K562 (cell line): ENCODE measurements around the gene CALU. TPM values are rescaled to one million over a fixed set of nuclear protein-coding genes. Genes with fewer than 3 reads are reported as not detected.

Experiments
- CBX1 ChIP-seq: sonication (generic); IDR thresholded peaks from 2 replicates; pipeline ENCODE4 v1.6.1; 2016; ENCODE audit warnings: antibody characterized with exemption, low read depth, mild to moderate bottlenecking
- CEBPG ChIP-seq, 3 experiments: fragments of 200-800 bp in 1 of 3; sonication (Bioruptor generic) in 1 of 3; sonication (generic) in 1 of 3; formaldehyde crosslinking in 1 of 3; IDR thresholded peaks in 2 of 3; conservative IDR thresholded peaks in 1 of 3; 2 replicates each; pipeline versions ENCODE4 v1.6.1 to v1.8.0; 2016 to 2022; ENCODE audit warnings: missing compliant biosample characterization in 2 of 3, missing genetic modification characterization in 2 of 3, mild to moderate bottlenecking in 1 of 3, missing genetic modification reagents in 1 of 3
- COPS2 ChIP-seq: fragments of 450-650 bp; conservative IDR thresholded peaks from 2 replicates; pipeline ENCODE4 v1.6.1; 2016; ENCODE audit warnings: mild to moderate bottlenecking, moderate library complexity
- CREB1 ChIP-seq, 2 experiments: sonication (generic) in 1 of 2; formaldehyde crosslinking in 1 of 2; IDR thresholded peaks; 2 replicates each; pipeline versions ENCODE4 v1.6.1 to v1.8.0; 2012 to 2022; ENCODE audit warnings: inconsistent platforms in 1 of 2, mild to moderate bottlenecking in 1 of 2, missing genetic modification reagents in 1 of 2, moderate library complexity in 1 of 2
- KDM5B ChIP-seq: fragments of 200-600 bp; sonication (generic); IDR thresholded peaks from 2 replicates; pipeline ENCODE4 v1.6.1; 2012; ENCODE audit warnings: low read depth, mild to moderate bottlenecking, moderate library complexity, low read length, control low read depth, inconsistent platforms; ENCODE audit not compliant: insufficient replicate concordance
- POU5F1 ChIP-seq: fragments of 150-350 bp; IDR thresholded peaks from 2 replicates; pipeline ENCODE4 v1.6.1; 2014; ENCODE audit warnings: borderline replicate concordance, low read length, low read depth, mild to moderate bottlenecking; ENCODE audit not compliant: partially characterized antibody
- RBM15 ChIP-seq: fragments of 200-400 bp; formaldehyde crosslinking; IDR thresholded peaks from 2 replicates; pipeline ENCODE4 v1.6.1; 2018; ENCODE audit warnings: mild to moderate bottlenecking, low read length, moderate library complexity; ENCODE audit not compliant: insufficient read depth
- RCOR1 ChIP-seq, 2 experiments: IDR thresholded peaks; 2 replicates each; pipeline ENCODE4 v1.6.1; 2012; ENCODE audit warnings: low read depth in 2 of 2, low read length in 2 of 2, borderline replicate concordance in 1 of 2, improper control_type of control experiment in 1 of 2
- SIX5 ChIP-seq, 2 experiments: IDR thresholded peaks; 2 replicates each; pipeline ENCODE4 v1.6.1; 2011; ENCODE audit warnings: low read length in 2 of 2, borderline replicate concordance in 1 of 2, low read depth in 1 of 2, mild to moderate bottlenecking in 1 of 2, moderate library complexity in 1 of 2; ENCODE audit not compliant: insufficient read depth in 1 of 2
- TARDBP ChIP-seq: fragments of 450-650 bp; IDR thresholded peaks from 2 replicates; pipeline ENCODE4 v1.6.1; 2016
- TRIM28 ChIP-seq: fragments of 450-650 bp; IDR thresholded peaks from 2 replicates; pipeline ENCODE4 v1.6.1; 2017
- ZNF551 ChIP-seq: fragments of 250-450 bp; sonication (Bioruptor Pico); IDR thresholded peaks from 2 replicates; pipeline ENCODE4 v1.5.0; 2021; ENCODE audit warnings: mild to moderate bottlenecking, moderate library complexity
- polyA plus RNA-seq, 8 experiments: library from polyadenylated mRNA; depleted of rRNA in 4 of 8; stranded (reverse) in 5 of 8; unstranded in 3 of 8; fragments of >200 nt; fragmentation: Nextera tagmentation in 2 of 8; fragmentation: Illumina TruSeq in 1 of 8; extraction: Ambion mirVana in 2 of 8; extraction: Trizol in 1 of 8; gene quantifications; 2 replicates each; pipeline versions ENCODE4 v1.2.1 to v1.2.3, GENCODE V29; 2011 to 2014; ENCODE audit warnings: inconsistent platforms in 1 of 8, missing spikeins in 1 of 8
- total RNA-seq, 7 experiments: library from RNA; depleted of rRNA in 6 of 7; stranded (reverse); fragments of >200 nt in 6 of 7; fragmentation: Illumina TruSeq in 2 of 7; extraction: Trizol in 2 of 7; gene quantifications; 2 replicates each; pipeline versions ENCODE4 v1.2.1 to v1.2.3, GENCODE V29; 2011 to 2021; ENCODE audit warnings: low replicate concordance in 1 of 7
- TF ChIP-seq, protein P1 (sequence below): sonication (generic); formaldehyde crosslinking; IDR thresholded peaks from 2 replicates; pipeline ENCODE4 v1.4.0; 2020; ENCODE audit warnings: mild to moderate bottlenecking, missing genetic modification reagents
- TF ChIP-seq, protein P2 (sequence below): fragments of 250-450 bp; sonication (Bioruptor Pico); IDR thresholded peaks from 2 replicates; pipeline ENCODE4 v1.5.0; 2022; ENCODE audit warnings: mild to moderate bottlenecking
- TF ChIP-seq, protein P3 (sequence below): fragments of 250-450 bp; sonication (Bioruptor Pico); IDR thresholded peaks from 2 replicates; pipeline ENCODE4 v1.8.0; 2022; ENCODE audit warnings: inconsistent platforms
- TF ChIP-seq, protein P4 (sequence below): sonication (generic); formaldehyde crosslinking; IDR thresholded peaks from 2 replicates; pipeline ENCODE4 v1.8.1; 2023; ENCODE audit warnings: mild to moderate bottlenecking, missing genetic modification reagents

CALU gene
- total and polyA plus RNA-seq, 9 of the 15 experiments (the other 6 are each of a cell fraction or from before 2014, with no cell fraction given), result 166 to 286 (median 215) TPM

DNA sequence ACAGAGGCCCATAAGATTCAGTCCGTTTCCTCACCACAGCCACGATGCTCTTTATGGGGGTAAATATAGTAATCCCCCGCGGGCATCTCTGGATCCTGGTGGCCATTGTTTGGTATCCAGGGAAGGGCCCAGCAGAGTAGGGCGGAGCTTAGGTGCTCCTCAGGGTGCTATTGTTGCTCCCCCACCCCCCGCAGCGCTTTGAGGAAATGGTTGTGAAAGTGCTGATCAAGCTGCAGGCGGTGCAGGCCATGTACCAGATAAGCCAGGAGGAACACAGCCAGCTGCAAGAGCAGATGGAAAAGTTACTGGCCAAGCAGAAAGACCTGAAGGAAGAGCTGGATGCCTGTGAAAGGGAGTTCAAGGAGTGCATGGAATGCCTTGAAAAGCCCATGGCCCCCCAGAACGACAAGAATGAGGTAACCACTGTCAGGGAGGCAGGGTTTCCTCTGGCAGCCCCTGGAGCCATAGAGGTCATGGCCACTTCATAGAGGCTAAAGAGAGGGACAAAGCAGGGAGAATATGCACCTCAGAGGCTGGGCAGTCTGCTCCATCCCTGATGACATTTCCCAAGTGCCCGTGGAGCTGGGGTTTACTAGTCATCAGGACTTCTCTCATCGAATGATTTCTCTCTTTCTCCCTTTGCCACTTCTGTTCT is 73.5 kb downstream of the CALU start (continued):
- TF ChIP-seq, protein P1, sequence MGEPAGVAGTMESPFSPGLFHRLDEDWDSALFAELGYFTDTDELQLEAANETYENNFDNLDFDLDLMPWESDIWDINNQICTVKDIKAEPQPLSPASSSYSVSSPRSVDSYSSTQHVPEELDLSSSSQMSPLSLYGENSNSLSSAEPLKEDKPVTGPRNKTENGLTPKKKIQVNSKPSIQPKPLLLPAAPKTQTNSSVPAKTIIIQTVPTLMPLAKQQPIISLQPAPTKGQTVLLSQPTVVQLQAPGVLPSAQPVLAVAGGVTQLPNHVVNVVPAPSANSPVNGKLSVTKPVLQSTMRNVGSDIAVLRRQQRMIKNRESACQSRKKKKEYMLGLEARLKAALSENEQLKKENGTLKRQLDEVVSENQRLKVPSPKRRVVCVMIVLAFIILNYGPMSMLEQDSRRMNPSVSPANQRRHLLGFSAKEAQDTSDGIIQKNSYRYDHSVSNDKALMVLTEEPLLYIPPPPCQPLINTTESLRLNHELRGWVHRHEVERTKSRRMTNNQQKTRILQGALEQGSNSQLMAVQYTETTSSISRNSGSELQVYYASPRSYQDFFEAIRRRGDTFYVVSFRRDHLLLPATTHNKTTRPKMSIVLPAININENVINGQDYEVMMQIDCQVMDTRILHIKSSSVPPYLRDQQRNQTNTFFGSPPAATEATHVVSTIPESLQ (CRISPR knock-in tag), result 0 out of 2 replicates have a peak, but pooled peaks have one; percentile 4
- TF ChIP-seq ZNF551 (CRISPR knock-in tag), result no peak
- TF ChIP-seq RBM15, result no peak
- no peak for TF ChIP-seq COPS2
- TF ChIP-seq TARDBP, result no peak
- TF ChIP-seq KDM5B, result no peak
- TF ChIP-seq, protein P2, sequence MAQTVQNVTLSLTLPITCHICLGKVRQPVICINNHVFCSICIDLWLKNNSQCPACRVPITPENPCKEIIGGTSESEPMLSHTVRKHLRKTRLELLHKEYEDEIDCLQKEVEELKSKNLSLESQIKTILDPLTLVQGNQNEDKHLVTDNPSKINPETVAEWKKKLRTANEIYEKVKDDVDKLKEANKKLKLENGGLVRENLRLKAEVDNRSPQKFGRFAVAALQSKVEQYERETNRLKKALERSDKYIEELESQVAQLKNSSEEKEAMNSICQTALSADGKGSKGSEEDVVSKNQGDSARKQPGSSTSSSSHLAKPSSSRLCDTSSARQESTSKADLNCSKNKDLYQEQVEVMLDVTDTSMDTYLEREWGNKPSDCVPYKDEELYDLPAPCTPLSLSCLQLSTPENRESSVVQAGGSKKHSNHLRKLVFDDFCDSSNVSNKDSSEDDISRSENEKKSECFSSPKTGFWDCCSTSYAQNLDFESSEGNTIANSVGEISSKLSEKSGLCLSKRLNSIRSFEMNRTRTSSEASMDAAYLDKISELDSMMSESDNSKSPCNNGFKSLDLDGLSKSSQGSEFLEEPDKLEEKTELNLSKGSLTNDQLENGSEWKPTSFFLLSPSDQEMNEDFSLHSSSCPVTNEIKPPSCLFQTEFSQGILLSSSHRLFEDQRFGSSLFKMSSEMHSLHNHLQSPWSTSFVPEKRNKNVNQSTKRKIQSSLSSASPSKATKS (CRISPR knock-in tag), result no peak
- TF ChIP-seq, protein P3, sequence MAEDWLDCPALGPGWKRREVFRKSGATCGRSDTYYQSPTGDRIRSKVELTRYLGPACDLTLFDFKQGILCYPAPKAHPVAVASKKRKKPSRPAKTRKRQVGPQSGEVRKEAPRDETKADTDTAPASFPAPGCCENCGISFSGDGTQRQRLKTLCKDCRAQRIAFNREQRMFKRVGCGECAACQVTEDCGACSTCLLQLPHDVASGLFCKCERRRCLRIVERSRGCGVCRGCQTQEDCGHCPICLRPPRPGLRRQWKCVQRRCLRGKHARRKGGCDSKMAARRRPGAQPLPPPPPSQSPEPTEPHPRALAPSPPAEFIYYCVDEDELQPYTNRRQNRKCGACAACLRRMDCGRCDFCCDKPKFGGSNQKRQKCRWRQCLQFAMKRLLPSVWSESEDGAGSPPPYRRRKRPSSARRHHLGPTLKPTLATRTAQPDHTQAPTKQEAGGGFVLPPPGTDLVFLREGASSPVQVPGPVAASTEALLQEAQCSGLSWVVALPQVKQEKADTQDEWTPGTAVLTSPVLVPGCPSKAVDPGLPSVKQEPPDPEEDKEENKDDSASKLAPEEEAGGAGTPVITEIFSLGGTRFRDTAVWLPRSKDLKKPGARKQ (CRISPR knock-in tag), result no peak
- peak in 1 of 2 experiments; percentile 91; a peak in 2 of 4 replicates for TF ChIP-seq RCOR1 (IDR thresholded peaks at IDR 0.05; ENCODE audit: borderline replicate concordance in 1 of 2, low read depth in 2 of 2, low read length in 2 of 2)
- TF ChIP-seq POU5F1, result no peak
- no peak for TF ChIP-seq CBX1
- TF ChIP-seq SIX5 (IDR thresholded peaks at IDR 0.05; ENCODE audit: borderline replicate concordance in 1 of 2, insufficient read depth in 1 of 2, low read depth in 1 of 2, low read length in 2 of 2), result no peak
- TF ChIP-seq CEBPG (CRISPR knock-in tag; IDR thresholded peaks at IDR 0.05), result 0 out of 2 replicates have a peak, but pooled peaks have one; percentile 35
- no peak; a peak in 1 of 4 replicates for TF ChIP-seq CEBPG (tag; conservative IDR thresholded peaks at IDR 0.05 in 1 of 2, IDR thresholded peaks at IDR 0.05 in 1 of 2)
- TF ChIP-seq TRIM28, result 0 out of 2 replicates have a peak, but pooled peaks have one; percentile 18
- TF ChIP-seq CREB1 (IDR thresholded peaks at IDR 0.05), result peak; percentile 37; the same call in 1 of the 2 replicates
- TF ChIP-seq CREB1 (CRISPR knock-in tag; IDR thresholded peaks at IDR 0.05), result no peak
- TF ChIP-seq, protein P4, sequence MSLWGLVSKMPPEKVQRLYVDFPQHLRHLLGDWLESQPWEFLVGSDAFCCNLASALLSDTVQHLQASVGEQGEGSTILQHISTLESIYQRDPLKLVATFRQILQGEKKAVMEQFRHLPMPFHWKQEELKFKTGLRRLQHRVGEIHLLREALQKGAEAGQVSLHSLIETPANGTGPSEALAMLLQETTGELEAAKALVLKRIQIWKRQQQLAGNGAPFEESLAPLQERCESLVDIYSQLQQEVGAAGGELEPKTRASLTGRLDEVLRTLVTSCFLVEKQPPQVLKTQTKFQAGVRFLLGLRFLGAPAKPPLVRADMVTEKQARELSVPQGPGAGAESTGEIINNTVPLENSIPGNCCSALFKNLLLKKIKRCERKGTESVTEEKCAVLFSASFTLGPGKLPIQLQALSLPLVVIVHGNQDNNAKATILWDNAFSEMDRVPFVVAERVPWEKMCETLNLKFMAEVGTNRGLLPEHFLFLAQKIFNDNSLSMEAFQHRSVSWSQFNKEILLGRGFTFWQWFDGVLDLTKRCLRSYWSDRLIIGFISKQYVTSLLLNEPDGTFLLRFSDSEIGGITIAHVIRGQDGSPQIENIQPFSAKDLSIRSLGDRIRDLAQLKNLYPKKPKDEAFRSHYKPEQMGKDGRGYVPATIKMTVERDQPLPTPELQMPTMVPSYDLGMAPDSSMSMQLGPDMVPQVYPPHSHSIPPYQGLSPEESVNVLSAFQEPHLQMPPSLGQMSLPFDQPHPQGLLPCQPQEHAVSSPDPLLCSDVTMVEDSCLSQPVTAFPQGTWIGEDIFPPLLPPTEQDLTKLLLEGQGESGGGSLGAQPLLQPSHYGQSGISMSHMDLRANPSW (CRISPR knock-in tag), result peak; percentile 60; the same call in 1 of the 2 replicates
